Body of pancreas (tissue), 4 donors: ENCODE data around the gene TMEM91.

Source experiments
- POLR2A ChIP-seq, 3 donors: fragments of 450-650 bp; IDR thresholded peaks; one replicate each; pipeline ENCODE4 v1.6.1; 2016; ENCODE audit warnings: antibody characterized with exemption in 3 of 3, mild to moderate bottlenecking in 2 of 3
- TF ChIP-seq, protein P1 (sequence below), 7 experiments: fragments of 450-650 bp in 4 of 7; fragments of 200-600 bp in 3 of 7; sonication (generic) in 3 of 7; IDR thresholded peaks; one replicate each; pipeline ENCODE4 v1.5.1; 2016 to 2019; ENCODE audit warnings: antibody characterized with exemption in 7 of 7

DNA sequence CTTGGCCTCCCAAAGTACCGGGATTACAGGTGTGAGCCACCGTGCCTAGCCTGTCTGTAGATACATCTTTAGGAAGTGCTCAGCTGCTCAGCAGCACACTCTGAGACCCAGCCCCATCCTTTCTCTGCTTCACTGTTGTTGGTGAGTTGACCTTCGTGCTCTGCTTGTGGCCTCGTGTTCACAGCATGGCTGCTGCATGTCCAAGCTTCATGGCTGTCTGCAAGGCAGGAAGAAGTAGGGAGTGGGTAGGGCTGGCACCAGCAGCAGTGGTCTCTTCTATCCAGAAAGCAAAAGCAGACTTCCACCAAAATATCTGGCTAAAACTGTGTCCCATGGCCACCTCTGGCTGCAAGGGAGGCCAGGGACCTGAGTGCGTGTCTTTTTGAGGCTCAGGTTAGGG lies 36.6 kb downstream of the TMEM91 start:
- TF ChIP-seq, protein P1, sequence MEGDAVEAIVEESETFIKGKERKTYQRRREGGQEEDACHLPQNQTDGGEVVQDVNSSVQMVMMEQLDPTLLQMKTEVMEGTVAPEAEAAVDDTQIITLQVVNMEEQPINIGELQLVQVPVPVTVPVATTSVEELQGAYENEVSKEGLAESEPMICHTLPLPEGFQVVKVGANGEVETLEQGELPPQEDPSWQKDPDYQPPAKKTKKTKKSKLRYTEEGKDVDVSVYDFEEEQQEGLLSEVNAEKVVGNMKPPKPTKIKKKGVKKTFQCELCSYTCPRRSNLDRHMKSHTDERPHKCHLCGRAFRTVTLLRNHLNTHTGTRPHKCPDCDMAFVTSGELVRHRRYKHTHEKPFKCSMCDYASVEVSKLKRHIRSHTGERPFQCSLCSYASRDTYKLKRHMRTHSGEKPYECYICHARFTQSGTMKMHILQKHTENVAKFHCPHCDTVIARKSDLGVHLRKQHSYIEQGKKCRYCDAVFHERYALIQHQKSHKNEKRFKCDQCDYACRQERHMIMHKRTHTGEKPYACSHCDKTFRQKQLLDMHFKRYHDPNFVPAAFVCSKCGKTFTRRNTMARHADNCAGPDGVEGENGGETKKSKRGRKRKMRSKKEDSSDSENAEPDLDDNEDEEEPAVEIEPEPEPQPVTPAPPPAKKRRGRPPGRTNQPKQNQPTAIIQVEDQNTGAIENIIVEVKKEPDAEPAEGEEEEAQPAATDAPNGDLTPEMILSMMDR (IDR thresholded peaks at IDR 0.05) = no peak
- no peak for TF ChIP-seq POLR2A (IDR thresholded peaks at IDR 0.05)
